ENCODE data around the gene IKZF2.

IKZF2 gene

DNA sequence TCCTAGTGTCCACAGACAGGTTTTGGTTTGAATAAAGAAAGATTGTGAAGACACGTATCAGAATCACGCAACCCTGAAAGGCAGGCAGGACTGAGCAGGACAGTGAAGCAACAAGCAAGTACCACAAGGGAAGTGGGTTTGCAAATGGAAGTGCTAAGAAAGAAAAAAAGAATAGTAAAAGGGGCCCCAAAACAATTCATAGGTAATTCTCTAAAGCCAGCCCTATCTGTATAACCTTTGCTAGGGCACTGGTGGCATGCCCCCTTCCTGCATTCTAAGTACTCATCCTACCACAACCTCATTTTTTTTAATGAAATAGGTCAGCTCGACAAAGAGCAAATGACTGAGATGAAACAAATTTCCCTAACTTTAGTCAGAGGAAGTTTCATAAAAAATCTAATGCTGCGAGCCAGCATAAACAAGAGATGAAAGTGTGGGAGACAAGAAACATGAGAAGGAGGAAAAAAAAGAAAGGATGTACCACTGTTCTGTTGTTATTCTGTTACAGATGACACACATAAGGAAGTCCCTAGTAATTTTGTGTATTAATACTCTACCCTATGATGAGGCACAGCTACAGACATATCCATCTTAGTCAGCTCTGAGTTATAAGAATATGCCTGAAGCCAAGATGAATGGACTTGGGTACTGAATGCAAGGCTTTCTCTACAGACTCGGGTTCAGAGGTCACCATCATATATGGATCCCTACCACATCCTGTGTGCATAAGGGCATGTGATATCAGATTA, 32.2 kb downstream of the IKZF2 start:
- no peak overlapping the region for H3K27ac ChIP-seq (ENCODE audit: low read length)
- H3K9me3 ChIP-seq (ENCODE audit: insufficient read depth, low read depth, low read length): no peaks in the 10 kb centered on the region
- no peaks in the 10 kb centered on the region for H3K27me3 ChIP-seq (ENCODE audit: insufficient read depth, low read length)
- no peaks in the 10 kb centered on the region for H3K4me1 ChIP-seq (ENCODE audit: insufficient read depth, low read length)
- H3K36me3 ChIP-seq (ENCODE audit: insufficient read depth, low read depth, low read length): no peaks in the 10 kb centered on the region
- H3K9ac ChIP-seq (ENCODE audit: low read depth, low read length): no peak overlapping the region
- H3K4me3 ChIP-seq (ENCODE audit: low read length): no peak overlapping the region

DNA sequence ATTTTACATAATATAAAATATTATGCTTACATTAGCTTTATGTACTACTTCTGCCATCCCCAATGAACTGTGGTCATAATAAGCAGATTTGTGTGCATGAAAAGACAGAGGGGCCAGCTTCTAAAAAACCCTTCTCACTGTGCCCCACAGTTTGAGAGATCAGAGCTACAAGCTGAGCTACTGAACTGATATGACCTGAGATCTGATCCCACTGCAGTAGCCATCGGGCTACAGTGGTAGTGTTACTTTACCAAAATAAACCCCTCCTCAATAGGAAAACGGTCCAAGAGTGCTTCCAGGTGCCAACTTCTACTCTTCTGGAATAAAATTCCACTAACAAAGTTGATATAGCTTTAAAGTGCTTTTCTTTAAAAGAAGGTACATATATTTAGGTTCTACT, 43.1 kb downstream of the IKZF2 start:
- no peak overlapping the region for H3K4me3 ChIP-seq (ENCODE audit: low read length)
- no peaks in the 10 kb centered on the region for H3K4me1 ChIP-seq (ENCODE audit: insufficient read depth, low read length)
- H3K9me3 ChIP-seq (ENCODE audit: insufficient read depth, low read depth, low read length): no peaks in the 10 kb centered on the region
- H3K36me3 ChIP-seq (ENCODE audit: insufficient read depth, low read depth, low read length): no peaks in the 10 kb centered on the region
- H3K27me3 ChIP-seq (ENCODE audit: insufficient read depth, low read length): no peaks in the 10 kb centered on the region
- no peak overlapping the region for H3K9ac ChIP-seq (ENCODE audit: low read depth, low read length)
- H3K27ac ChIP-seq (ENCODE audit: low read length): no peak overlapping the region

DNA sequence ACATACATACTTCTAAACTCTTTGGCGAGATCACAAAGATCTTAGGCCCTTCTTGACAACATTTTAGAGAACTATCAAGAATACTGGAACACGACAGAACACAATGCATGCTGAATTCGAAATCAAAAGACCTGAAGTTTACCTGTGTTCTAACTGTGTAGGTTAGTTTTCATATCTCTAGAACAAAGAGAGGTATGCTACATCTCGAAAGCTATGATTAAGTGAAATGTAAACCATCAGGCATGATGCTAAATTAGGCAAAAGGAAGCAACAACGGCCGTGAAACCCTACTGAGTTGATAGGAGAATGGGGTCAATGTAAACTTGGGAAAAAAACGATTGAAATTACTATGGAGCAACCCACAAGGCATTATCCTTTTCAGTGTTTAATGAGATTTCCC, 43.7 kb downstream of the IKZF2 start:
- Histone ChIP-seq H3K9ac (ENCODE audit: low read depth, low read length) (no peak overlapping the region), H3K4me3 (ENCODE audit: low read length) (no peak overlapping the region), H3K27me3 (ENCODE audit: insufficient read depth, low read length) (no peaks in the 10 kb centered on the region), H3K4me1 (ENCODE audit: insufficient read depth, low read length) (no peaks in the 10 kb centered on the region), H3K27ac (ENCODE audit: low read length) (no peak overlapping the region), H3K9me3 (ENCODE audit: insufficient read depth, low read depth, low read length) (no peaks in the 10 kb centered on the region), H3K36me3 (ENCODE audit: insufficient read depth, low read depth, low read length) (no peaks in the 10 kb centered on the region)

DNA sequence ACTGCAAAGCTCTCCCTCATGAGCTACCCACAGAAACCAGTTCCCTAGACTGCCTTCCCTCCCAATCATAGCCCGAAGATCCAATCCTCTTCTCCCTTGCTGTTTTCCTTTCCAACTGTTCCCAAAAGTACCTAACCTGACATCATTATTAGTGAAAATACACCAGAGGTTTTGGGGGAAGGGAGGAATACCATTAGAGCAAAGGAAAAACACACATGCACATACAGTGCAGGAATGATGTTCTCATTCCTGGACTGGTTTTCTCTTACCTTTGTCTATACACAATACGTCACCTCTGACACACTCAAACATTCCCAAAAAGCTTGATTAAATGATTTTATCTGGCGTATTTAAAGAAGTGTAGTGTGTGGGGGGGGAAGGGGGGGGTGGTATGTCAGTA, 46.2 kb downstream of the IKZF2 start:
- no peaks in the 10 kb centered on the region for H3K36me3 ChIP-seq (ENCODE audit: insufficient read depth, low read depth, low read length)
- no peaks in the 10 kb centered on the region for H3K27me3 ChIP-seq (ENCODE audit: insufficient read depth, low read length)
- no peaks in the 10 kb centered on the region for H3K4me1 ChIP-seq (ENCODE audit: insufficient read depth, low read length)
- no peak overlapping the region for H3K27ac ChIP-seq (ENCODE audit: low read length)
- H3K9ac ChIP-seq (ENCODE audit: low read depth, low read length): no peak overlapping the region
- no peaks in the 10 kb centered on the region for H3K9me3 ChIP-seq (ENCODE audit: insufficient read depth, low read depth, low read length)
- H3K4me3 ChIP-seq (ENCODE audit: low read length): no peak overlapping the region

DNA sequence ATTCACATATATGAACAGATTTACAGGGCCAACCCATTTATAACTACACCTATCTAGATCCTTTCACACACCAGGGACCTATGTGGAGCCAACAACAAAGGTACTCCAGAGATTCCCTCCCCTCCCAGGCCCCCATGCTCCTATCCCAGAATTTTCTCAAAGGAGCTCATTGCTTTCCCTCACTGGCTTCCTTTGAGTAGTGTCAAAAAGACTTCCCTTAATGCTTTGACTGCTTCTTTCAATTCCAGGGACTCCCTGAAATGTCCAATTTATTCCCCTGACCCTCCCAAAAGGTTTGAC, 46.6 kb downstream of the IKZF2 start:
- Histone ChIP-seq H3K9ac (ENCODE audit: low read depth, low read length) (no peak overlapping the region), H3K27ac (ENCODE audit: low read length) (no peak overlapping the region), H3K9me3 (ENCODE audit: insufficient read depth, low read depth, low read length) (no peaks in the 10 kb centered on the region), H3K4me1 (ENCODE audit: insufficient read depth, low read length) (no peaks in the 10 kb centered on the region), H3K27me3 (ENCODE audit: insufficient read depth, low read length) (no peaks in the 10 kb centered on the region), H3K36me3 (ENCODE audit: insufficient read depth, low read depth, low read length) (no peaks in the 10 kb centered on the region), H3K4me3 (ENCODE audit: low read length) (no peak overlapping the region)

DNA sequence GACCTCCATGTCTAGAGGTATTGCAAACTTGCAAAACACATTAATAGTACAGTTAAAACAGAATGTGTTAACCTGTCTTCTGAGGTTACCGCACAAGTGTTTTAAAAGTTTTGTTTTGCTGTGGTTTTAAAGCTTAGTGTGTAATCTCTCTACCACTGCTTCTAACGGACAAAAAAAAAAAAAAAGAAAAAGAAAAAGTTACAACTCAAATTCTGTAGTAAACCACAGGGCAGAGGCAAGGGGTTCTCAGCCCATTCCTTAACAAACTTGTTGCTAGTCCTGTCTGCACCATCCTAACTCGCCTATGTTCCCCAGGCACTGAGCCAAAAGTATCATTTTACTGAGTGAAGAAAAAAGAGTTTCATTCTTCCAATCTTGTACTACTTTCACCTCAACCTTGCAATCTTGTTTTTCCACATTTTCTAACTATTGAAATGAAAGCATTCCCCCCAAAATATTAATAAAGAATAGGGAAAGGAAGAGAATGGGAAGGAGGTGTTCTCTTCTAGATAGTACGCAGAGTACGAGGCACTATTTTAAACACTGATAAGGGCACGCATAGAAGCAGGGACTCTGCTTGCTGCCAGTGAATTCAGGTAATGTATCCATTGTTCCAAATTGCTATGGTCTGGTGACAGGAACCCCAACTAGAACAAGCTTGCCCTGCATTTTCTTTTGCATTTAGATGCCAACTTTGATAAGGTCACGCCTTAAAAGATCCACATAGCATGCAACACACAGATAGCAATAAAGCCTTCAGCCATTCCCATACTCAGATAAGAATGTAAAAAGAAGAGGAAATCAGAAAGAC, 47.1 kb downstream of the IKZF2 start:
- H3K4me3 ChIP-seq (ENCODE audit: low read length): no peak overlapping the region

DNA sequence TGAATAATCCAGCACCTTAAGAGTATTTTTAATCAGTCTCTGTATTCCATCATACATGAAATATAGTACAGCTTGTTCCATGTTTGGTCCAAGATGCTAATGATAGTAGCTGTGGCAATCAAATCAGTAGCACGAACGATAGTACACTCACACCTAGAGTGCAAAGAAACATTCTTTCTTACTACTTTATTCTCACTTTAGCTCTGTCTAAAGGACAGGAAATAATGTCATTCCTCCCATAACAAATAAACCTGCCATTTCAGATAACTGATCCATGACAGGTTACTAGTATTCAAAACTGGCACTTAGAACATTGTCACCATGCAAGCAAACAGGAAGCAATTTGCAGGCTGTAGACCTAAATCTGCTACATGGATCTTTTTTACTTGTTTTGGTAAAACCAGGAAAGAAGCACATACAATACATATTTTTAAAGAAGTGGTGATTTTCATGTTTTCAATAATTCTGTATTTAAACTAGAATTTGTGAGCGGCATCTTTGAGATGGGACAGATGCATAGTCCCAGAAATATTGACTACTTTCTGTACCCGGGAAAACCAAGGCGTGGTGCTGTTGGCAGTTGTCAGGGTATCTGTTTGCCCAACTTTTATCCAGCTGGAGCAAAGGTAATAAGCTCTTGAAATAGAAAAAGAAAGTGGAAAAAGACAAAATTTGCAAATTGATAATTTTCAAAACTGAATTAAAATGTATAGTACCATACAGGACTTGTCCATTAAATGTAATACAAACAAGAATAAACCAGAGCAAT, 49.5 kb downstream of the IKZF2 start:
- H3K36me3 ChIP-seq (ENCODE audit: insufficient read depth, low read depth, low read length): no peaks in the 10 kb centered on the region
- no peak overlapping the region for H3K27ac ChIP-seq (ENCODE audit: low read length)
- 0 out of 2 replicates have a peak, but pooled peaks cover 4% of the 10 kb centered on the region for H3K4me1 ChIP-seq (ENCODE audit: insufficient read depth, low read length)
- H3K9ac ChIP-seq (ENCODE audit: low read depth, low read length): no peak overlapping the region
- no peaks in the 10 kb centered on the region for H3K9me3 ChIP-seq (ENCODE audit: insufficient read depth, low read depth, low read length)
- H3K4me3 ChIP-seq (ENCODE audit: low read length): no peak overlapping the region
- H3K27me3 ChIP-seq (ENCODE audit: insufficient read depth, low read length): no peaks in the 10 kb centered on the region

More for the DNA sequence above, 47.1 kb downstream of the IKZF2 start:
- Histone ChIP-seq H3K36me3 (ENCODE audit: insufficient read depth, low read depth, low read length) (no peaks in the 10 kb centered on the region), H3K27me3 (ENCODE audit: insufficient read depth, low read length) (no peaks in the 10 kb centered on the region), H3K27ac (ENCODE audit: low read length) (no peak overlapping the region), H3K9me3 (ENCODE audit: insufficient read depth, low read depth, low read length) (no peaks in the 10 kb centered on the region), H3K9ac (ENCODE audit: low read depth, low read length) (no peak overlapping the region; the same call in 1 of the 2 replicates), H3K4me1 (ENCODE audit: insufficient read depth, low read length) (no peaks in the 10 kb centered on the region)

DNA sequence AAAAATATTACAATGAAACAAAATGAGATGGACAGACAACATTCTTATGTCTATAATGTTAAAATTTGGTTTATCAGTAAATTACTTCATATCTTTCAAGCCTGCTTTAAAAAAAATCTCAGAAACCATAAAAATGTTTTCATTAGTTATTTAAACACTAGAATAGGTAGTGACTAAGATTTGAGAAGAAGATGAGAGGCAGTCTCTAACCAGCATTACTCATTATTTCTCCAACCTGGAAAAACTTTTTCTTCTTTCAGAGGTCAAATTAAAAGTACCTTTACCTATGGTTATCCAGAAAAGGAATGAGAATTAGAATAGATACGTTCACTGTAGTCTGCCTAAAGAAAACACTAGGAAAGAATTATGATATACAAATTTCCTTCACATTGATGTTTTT, 50.3 kb downstream of the IKZF2 start:
- no peak overlapping the region for H3K27ac ChIP-seq (ENCODE audit: low read length)
- H3K4me3 ChIP-seq (ENCODE audit: low read length): no peak overlapping the region

DNA sequence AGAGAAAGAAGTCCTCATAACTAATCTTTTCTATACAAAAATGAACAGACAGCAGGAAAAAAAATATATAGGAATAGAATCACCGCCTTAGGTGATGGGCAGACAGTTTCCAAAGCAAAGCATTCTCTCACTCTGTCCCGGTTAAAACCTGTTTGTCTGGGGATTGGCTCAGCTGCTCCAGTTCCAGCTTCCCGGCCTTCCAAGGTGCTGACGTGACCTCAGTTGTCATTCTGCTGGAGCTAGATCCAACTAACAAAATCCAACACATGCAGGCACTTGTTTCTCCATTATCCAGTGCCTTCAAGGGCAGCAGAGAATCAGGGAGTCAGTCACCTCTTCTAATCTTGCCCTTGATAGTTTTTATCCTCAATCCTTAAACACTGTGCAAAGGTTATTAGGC, 52.8 kb downstream of the IKZF2 start:
- H3K27ac ChIP-seq (ENCODE audit: low read length): no peak overlapping the region
- no peak overlapping the region for H3K4me3 ChIP-seq (ENCODE audit: low read length)
- H3K4me1 ChIP-seq (ENCODE audit: insufficient read depth, low read length): 0 out of 2 replicates have a peak, but pooled peaks cover 4% of the 10 kb centered on the region
- no peak overlapping the region for H3K9ac ChIP-seq (ENCODE audit: low read depth, low read length)
- H3K27me3 ChIP-seq (ENCODE audit: insufficient read depth, low read length): no peaks in the 10 kb centered on the region
- no peaks in the 10 kb centered on the region for H3K9me3 ChIP-seq (ENCODE audit: insufficient read depth, low read depth, low read length)
- no peaks in the 10 kb centered on the region for H3K36me3 ChIP-seq (ENCODE audit: insufficient read depth, low read depth, low read length)

More for the DNA sequence above, 50.3 kb downstream of the IKZF2 start:
- H3K27me3 ChIP-seq (ENCODE audit: insufficient read depth, low read length): no peaks in the 10 kb centered on the region
- no peak overlapping the region for H3K9ac ChIP-seq (ENCODE audit: low read depth, low read length)
- no peaks in the 10 kb centered on the region for H3K9me3 ChIP-seq (ENCODE audit: insufficient read depth, low read depth, low read length)
- H3K4me1 ChIP-seq (ENCODE audit: insufficient read depth, low read length): 0 out of 2 replicates have a peak, but pooled peaks cover 4% of the 10 kb centered on the region
- H3K36me3 ChIP-seq (ENCODE audit: insufficient read depth, low read depth, low read length): no peaks in the 10 kb centered on the region

DNA sequence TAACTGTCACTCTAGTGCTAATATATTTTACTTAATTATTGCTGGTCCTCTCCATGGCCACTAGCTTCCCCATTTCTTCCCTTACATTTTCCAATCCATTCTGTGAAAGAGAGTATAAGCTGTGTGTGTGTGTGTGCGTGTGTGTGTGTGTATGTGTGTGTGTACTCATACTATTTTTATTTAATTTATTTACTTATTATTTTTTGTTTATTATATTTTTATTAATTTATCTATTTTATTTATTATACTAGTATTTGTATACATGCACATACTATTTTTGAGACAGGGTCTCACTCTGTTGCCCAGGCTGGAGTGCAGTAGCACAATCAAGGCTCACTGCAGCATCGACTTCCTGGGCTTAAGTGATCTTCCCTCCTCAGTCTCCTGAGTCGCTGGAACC, 59.6 kb downstream of the IKZF2 start:
- Histone ChIP-seq H3K27ac (ENCODE audit: low read length) (no peak overlapping the region), H3K27me3 (ENCODE audit: insufficient read depth, low read length) (no peaks in the 10 kb centered on the region), H3K36me3 (ENCODE audit: insufficient read depth, low read depth, low read length) (no peaks in the 10 kb centered on the region), H3K9me3 (ENCODE audit: insufficient read depth, low read depth, low read length) (no peaks in the 10 kb centered on the region), H3K4me3 (ENCODE audit: low read length) (no peak overlapping the region), H3K9ac (ENCODE audit: low read depth, low read length) (no peak overlapping the region), H3K4me1 (ENCODE audit: insufficient read depth, low read length) (no peaks in the 10 kb centered on the region)

DNA sequence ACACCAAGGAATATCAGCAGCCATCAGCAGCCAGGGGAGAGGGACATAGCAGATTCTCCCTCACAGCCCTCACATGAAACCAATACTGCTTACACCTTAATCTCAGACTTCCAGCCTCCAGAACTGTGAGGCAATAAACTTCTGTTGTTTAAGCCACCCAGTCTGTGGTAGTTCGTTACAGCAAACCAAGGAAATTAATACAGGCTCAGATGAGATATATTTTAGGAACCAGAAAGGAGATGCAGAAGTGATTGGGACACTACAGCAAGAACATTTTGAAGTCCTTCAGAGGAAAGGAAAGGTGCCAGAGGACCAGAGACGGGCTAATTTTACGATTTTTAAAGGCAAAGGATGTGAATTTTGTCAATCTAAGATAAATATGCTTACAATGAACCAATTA, 60.6 kb downstream of the IKZF2 start:
- H3K9me3 ChIP-seq (ENCODE audit: insufficient read depth, low read depth, low read length): no peaks in the 10 kb centered on the region
- no peak overlapping the region for H3K9ac ChIP-seq (ENCODE audit: low read depth, low read length)
- H3K4me1 ChIP-seq (ENCODE audit: insufficient read depth, low read length): peaks cover 7% of the 10 kb centered on the region; the same call in 1 of the 2 replicates
- H3K36me3 ChIP-seq (ENCODE audit: insufficient read depth, low read depth, low read length): no peaks in the 10 kb centered on the region
- no peak overlapping the region for H3K4me3 ChIP-seq (ENCODE audit: low read length)
- H3K27ac ChIP-seq (ENCODE audit: low read length): no peak overlapping the region
- H3K27me3 ChIP-seq (ENCODE audit: insufficient read depth, low read length): no peaks in the 10 kb centered on the region

Measured in iPS-20b (cell line).